Measurements from ENCODE around the gene DBNDD1.

- TF ChIP-seq CTCF (IDR thresholded peaks at IDR 0.05 in 2 of 3, conservative IDR thresholded peaks at IDR 0.05 in 1 of 3; ENCODE audit: borderline replicate concordance in 1 of 3, insufficient read depth in 1 of 3, low read depth in 2 of 3, low read length in 2 of 3) (no peak), CBX3 (IDR thresholded peaks at IDR 0.05; ENCODE audit: low read depth) (no peak), YY1 (IDR thresholded peaks at IDR 0.05; ENCODE audit: extremely low read depth, insufficient replicate concordance, low read depth, low read length) (no peak), RAD21 (IDR thresholded peaks at IDR 0.05; ENCODE audit: low read depth) (no peak), POLR2A (IDR thresholded peaks at IDR 0.05; ENCODE audit: borderline replicate concordance, extremely low read depth, insufficient read depth, insufficient read length) (no peak), EZH2phosphoT487 (IDR thresholded peaks at IDR 0.05; ENCODE audit: borderline replicate concordance) (no peak), TCF7L2 (IDR thresholded peaks at IDR 0.05; ENCODE audit: borderline replicate concordance, extremely low read depth, insufficient read depth, insufficient read length) (no peak), EZH2 (IDR thresholded peaks at IDR 0.05) (no peak), MAX (IDR thresholded peaks at IDR 0.05) (no peak), POLR2AphosphoS5 (IDR thresholded peaks at IDR 0.05; ENCODE audit: low read depth, low read length) (no peak), ZBTB33 (IDR thresholded peaks at IDR 0.05; ENCODE audit: extremely low read depth, insufficient replicate concordance, low read length) (no peak), SP1 (IDR thresholded peaks at IDR 0.05; ENCODE audit: low read depth) (no peak), SIN3A (IDR thresholded peaks at IDR 0.05; ENCODE audit: low read depth) (no peak), EGR1 (IDR thresholded peaks at IDR 0.05; ENCODE audit: low read depth) (no peak)
Observed at GRCh38 chr16:89990799-89991198, 28.5 kb downstream of the DBNDD1 start.
